ENCODE measurements around the gene MRM1.

DNA sequence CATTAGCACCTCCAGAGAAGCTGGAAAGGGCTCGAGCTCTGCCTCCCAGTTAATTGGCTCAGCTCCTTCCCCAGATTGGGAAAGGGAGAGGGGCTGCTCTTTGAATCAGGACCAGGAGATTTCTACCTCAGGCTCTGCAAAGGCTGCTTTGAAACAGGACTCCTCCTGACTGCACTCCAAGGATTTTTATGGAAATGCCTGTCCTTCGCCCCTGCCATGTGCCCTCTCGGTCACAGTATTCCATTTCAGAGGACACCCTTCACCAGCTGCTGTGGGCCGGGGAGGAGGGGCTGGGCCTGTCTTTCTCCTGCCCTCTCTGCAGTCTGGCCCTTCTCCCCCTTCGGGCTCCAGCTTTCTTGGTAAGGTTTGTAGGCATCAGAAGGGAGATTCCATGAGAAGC, 13.6 kb downstream of the MRM1 start:
- no peak for TF ChIP-seq PPARA (CRISPR knock-in tag; IDR thresholded peaks at IDR 0.05; ENCODE audit: borderline replicate concordance)
- TF ChIP-seq OSR1 (CRISPR knock-in tag; IDR thresholded peaks at IDR 0.05): no peak
- TF ChIP-seq, protein P1, sequence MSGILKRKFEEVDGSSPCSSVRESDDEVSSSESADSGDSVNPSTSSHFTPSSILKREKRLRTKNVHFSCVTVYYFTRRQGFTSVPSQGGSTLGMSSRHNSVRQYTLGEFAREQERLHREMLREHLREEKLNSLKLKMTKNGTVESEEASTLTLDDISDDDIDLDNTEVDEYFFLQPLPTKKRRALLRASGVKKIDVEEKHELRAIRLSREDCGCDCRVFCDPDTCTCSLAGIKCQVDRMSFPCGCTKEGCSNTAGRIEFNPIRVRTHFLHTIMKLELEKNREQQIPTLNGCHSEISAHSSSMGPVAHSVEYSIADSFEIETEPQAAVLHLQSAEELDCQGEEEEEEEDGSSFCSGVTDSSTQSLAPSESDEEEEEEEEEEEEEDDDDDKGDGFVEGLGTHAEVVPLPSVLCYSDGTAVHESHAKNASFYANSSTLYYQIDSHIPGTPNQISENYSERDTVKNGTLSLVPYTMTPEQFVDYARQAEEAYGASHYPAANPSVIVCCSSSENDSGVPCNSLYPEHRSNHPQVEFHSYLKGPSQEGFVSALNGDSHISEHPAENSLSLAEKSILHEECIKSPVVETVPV (CRISPR knock-in tag; IDR thresholded peaks at IDR 0.05): no peak
- TF ChIP-seq, protein P2, sequence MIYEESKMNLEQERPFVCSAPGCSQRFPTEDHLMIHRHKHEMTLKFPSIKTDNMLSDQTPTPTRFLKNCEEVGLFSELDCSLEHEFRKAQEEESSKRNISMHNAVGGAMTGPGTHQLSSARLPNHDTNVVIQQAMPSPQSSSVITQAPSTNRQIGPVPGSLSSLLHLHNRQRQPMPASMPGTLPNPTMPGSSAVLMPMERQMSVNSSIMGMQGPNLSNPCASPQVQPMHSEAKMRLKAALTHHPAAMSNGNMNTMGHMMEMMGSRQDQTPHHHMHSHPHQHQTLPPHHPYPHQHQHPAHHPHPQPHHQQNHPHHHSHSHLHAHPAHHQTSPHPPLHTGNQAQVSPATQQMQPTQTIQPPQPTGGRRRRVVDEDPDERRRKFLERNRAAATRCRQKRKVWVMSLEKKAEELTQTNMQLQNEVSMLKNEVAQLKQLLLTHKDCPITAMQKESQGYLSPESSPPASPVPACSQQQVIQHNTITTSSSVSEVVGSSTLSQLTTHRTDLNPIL (CRISPR knock-in tag; IDR thresholded peaks at IDR 0.05; ENCODE audit: low read depth): no peak
- no peak for TF ChIP-seq TOX (CRISPR knock-in tag; IDR thresholded peaks at IDR 0.05; ENCODE audit: borderline replicate concordance)
- TF ChIP-seq ZFP3 (CRISPR knock-in tag; IDR thresholded peaks at IDR 0.05): no peak
- TF ChIP-seq, protein P3, sequence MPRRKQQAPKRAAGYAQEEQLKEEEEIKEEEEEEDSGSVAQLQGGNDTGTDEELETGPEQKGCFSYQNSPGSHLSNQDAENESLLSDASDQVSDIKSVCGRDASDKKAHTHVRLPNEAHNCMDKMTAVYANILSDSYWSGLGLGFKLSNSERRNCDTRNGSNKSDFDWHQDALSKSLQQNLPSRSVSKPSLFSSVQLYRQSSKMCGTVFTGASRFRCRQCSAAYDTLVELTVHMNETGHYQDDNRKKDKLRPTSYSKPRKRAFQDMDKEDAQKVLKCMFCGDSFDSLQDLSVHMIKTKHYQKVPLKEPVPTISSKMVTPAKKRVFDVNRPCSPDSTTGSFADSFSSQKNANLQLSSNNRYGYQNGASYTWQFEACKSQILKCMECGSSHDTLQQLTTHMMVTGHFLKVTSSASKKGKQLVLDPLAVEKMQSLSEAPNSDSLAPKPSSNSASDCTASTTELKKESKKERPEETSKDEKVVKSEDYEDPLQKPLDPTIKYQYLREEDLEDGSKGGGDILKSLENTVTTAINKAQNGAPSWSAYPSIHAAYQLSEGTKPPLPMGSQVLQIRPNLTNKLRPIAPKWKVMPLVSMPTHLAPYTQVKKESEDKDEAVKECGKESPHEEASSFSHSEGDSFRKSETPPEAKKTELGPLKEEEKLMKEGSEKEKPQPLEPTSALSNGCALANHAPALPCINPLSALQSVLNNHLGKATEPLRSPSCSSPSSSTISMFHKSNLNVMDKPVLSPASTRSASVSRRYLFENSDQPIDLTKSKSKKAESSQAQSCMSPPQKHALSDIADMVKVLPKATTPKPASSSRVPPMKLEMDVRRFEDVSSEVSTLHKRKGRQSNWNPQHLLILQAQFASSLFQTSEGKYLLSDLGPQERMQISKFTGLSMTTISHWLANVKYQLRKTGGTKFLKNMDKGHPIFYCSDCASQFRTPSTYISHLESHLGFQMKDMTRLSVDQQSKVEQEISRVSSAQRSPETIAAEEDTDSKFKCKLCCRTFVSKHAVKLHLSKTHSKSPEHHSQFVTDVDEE (CRISPR knock-in tag; IDR thresholded peaks at IDR 0.05): no peak
